ENCODE measurements around the gene SGMS1.

- TF ChIP-seq POLR2A (IDR thresholded peaks at IDR 0.05) (no peak), CTCF (IDR thresholded peaks at IDR 0.05) (no peak)
These were observed 206.3 kb downstream of the SGMS1 start for GRCh38 chr10:50417486-50417885.
